Activated naive CD4-positive, alpha-beta T cell treated with anti-CD3 and anti-CD28 coated beads, Interleukin-2, amount 10 ng/mL, durations not matched to agents 7 days and 5 days (primary cell): ENCODE data around the gene CFAP100.

ENCODE experiments used
- CTCF ChIA-PET: fragments of 350-600 bp; sonication (Branson Sonifier 250); formaldehyde crosslinking; loops from one replicate; lab custom pipeline; 2021; ENCODE audit warnings: antibody characterized with exemption; lab: Charles Lee
- DNase-seq: peaks from one replicate; pipeline ENCODE4 v3.0.0-alpha.2; 2020
- H3K27ac Mint-ChIP-seq: one replicate; pipeline ENCODE4 v1.8.0; 2021; ENCODE audit warnings: mild to moderate bottlenecking, moderate library complexity, mixed read lengths
- H3K27me3 Mint-ChIP-seq: one replicate; pipeline ENCODE4 v1.8.0; 2021; ENCODE audit warnings: mild to moderate bottlenecking, mixed read lengths
- H3K36me3 Mint-ChIP-seq: one replicate; pipeline ENCODE4 v1.8.0; 2021; ENCODE audit warnings: mixed read lengths
- H3K4me1 Mint-ChIP-seq: one replicate; pipeline ENCODE4 v1.8.0; 2021; ENCODE audit warnings: mixed read lengths
- H3K4me3 Mint-ChIP-seq: one replicate; pipeline ENCODE4 v1.8.0; 2021; ENCODE audit warnings: mild to moderate bottlenecking, moderate library complexity, mixed read lengths
- H3K9me3 Mint-ChIP-seq: one replicate; pipeline ENCODE4 v1.8.0; 2021; ENCODE audit warnings: mixed read lengths

The CFAP100 gene

GRCh38 chr3:126352476-126353454 is 41.9 kb upstream of the CFAP100 start:
- no peak overlapping the region for H3K27ac Mint-ChIP-seq
- H3K9me3 Mint-ChIP-seq = no peaks in the 10 kb centered on the region
- DNase-seq = no peak
- H3K4me1 Mint-ChIP-seq = peaks cover 12% of the 10 kb centered on the region
- CTCF ChIA-PET = interaction anchor here (0.6 kb wide), 1 partner anchor 208 kb away, joined by 3 read pairs; no protein-coding TSS in a partner anchor
- H3K4me3 Mint-ChIP-seq = no peak overlapping the region
- H3K27me3 Mint-ChIP-seq = peaks cover 41% of the 10 kb centered on the region
- H3K36me3 Mint-ChIP-seq = peaks cover 2% of the 10 kb centered on the region

GRCh38 chr3:126353694-126354321 is 40.9 kb upstream of the CFAP100 start:
- Mint-ChIP-seq H3K4me1 (peaks cover 16% of the 10 kb centered on the region), H3K36me3 (peaks cover 2% of the 10 kb centered on the region), H3K27me3 (peaks cover 52% of the 10 kb centered on the region), H3K4me3 (no peak overlapping the region), H3K9me3 (no peaks in the 10 kb centered on the region), H3K27ac (no peak overlapping the region)
- no peak for DNase-seq
- CTCF ChIA-PET = no interaction called here

GRCh38 chr3:126354776-126355175 is 39.9 kb upstream of the CFAP100 start:
- peaks cover 60% of the 10 kb centered on the region for H3K27me3 Mint-ChIP-seq
- no peak overlapping the region for H3K4me3 Mint-ChIP-seq
- H3K27ac Mint-ChIP-seq = no peak overlapping the region
- peaks cover 16% of the 10 kb centered on the region for H3K4me1 Mint-ChIP-seq
- CTCF ChIA-PET = no interaction called here
- H3K9me3 Mint-ChIP-seq = no peaks in the 10 kb centered on the region
- peaks cover 2% of the 10 kb centered on the region for H3K36me3 Mint-ChIP-seq
- DNase-seq = no peak

- H3K27me3 Mint-ChIP-seq = peaks cover 65% of the 10 kb centered on the region
- no peak for DNase-seq
- CTCF ChIA-PET = no interaction called here
- H3K9me3 Mint-ChIP-seq = no peaks in the 10 kb centered on the region
- H3K36me3 Mint-ChIP-seq = peaks cover 2% of the 10 kb centered on the region
- peaks cover 16% of the 10 kb centered on the region for H3K4me1 Mint-ChIP-seq
- no peak overlapping the region for H3K27ac Mint-ChIP-seq
- H3K4me3 Mint-ChIP-seq = peak overlapping the region; percentile 2
Measured at GRCh38 chr3:126355251-126355650, 39.5 kb upstream of the CFAP100 start.

GRCh38 chr3:126355777-126356372 is 38.8 kb upstream of the CFAP100 start:
- Mint-ChIP-seq H3K4me3 (peak overlapping the region; percentile 71), H3K27ac (peak overlapping the region; percentile 33), H3K27me3 (peaks cover 71% of the 10 kb centered on the region), H3K4me1 (peaks cover 16% of the 10 kb centered on the region), H3K36me3 (peaks cover 2% of the 10 kb centered on the region), H3K9me3 (no peaks in the 10 kb centered on the region)
- DNase-seq = no peak
- CTCF ChIA-PET = no interaction called here

- DNase-seq = peak; percentile 40
- CTCF ChIA-PET = no interaction called here
- H3K4me3 Mint-ChIP-seq = peak overlapping the region; percentile 71
- H3K36me3 Mint-ChIP-seq = peaks cover 2% of the 10 kb centered on the region
- no peaks in the 10 kb centered on the region for H3K9me3 Mint-ChIP-seq
- H3K27me3 Mint-ChIP-seq = peaks cover 77% of the 10 kb centered on the region
- peaks cover 16% of the 10 kb centered on the region for H3K4me1 Mint-ChIP-seq
- H3K27ac Mint-ChIP-seq = peak overlapping the region; percentile 33
Measured at GRCh38 chr3:126356373-126357264, 38.1 kb upstream of the CFAP100 start.

GRCh38 chr3:126357295-126358037 is 37.2 kb upstream of the CFAP100 start, which contains the start of gene KLF15:
Gene KLF15, minus strand, starts transcription at chr3:126357408. Its CDS starts 4,486 bp downstream, at chr3:126352922.
- Mint-ChIP-seq H3K4me3 (peak within 1 kb of the TSS; percentile 76), H3K36me3 (peaks cover 2% of the 10 kb centered on the region), H3K4me1 (peaks cover 16% of the 10 kb centered on the region), H3K9me3 (no peaks in the 10 kb centered on the region), H3K27ac (peak within 1 kb of the TSS; percentile 33), H3K27me3 (peaks cover 77% of the 10 kb centered on the region)
- peak; percentile 84 for DNase-seq
- CTCF ChIA-PET = interaction anchor here (1.1 kb wide), 1 partner anchor 35 kb away, joined by 3 read pairs; no protein-coding TSS in a partner anchor

GRCh38 chr3:126358038-126358815 is 36.5 kb upstream of the CFAP100 start:
- no peak overlapping the region for H3K27ac Mint-ChIP-seq
- H3K27me3 Mint-ChIP-seq = peaks cover 77% of the 10 kb centered on the region
- peak overlapping the region; percentile 76 for H3K4me3 Mint-ChIP-seq
- DNase-seq = no peak
- H3K4me1 Mint-ChIP-seq = peaks cover 16% of the 10 kb centered on the region
- H3K9me3 Mint-ChIP-seq = no peaks in the 10 kb centered on the region
- CTCF ChIA-PET = interaction anchor here (1.1 kb wide), 1 partner anchor 34 kb away, joined by 3 read pairs; no protein-coding TSS in a partner anchor
- peaks cover 2% of the 10 kb centered on the region for H3K36me3 Mint-ChIP-seq

- Mint-ChIP-seq H3K4me3 (no peak overlapping the region), H3K27ac (no peak overlapping the region), H3K9me3 (no peaks in the 10 kb centered on the region), H3K4me1 (peaks cover 16% of the 10 kb centered on the region), H3K36me3 (peaks cover 2% of the 10 kb centered on the region), H3K27me3 (peaks cover 73% of the 10 kb centered on the region)
- no peak for DNase-seq
- CTCF ChIA-PET = no interaction called here
Measured at GRCh38 chr3:126358816-126359181, 35.9 kb upstream of the CFAP100 start.

- Mint-ChIP-seq H3K9me3 (no peaks in the 10 kb centered on the region), H3K4me3 (no peak overlapping the region), H3K27ac (no peak overlapping the region), H3K36me3 (peaks cover 2% of the 10 kb centered on the region), H3K4me1 (peaks cover 16% of the 10 kb centered on the region), H3K27me3 (peaks cover 59% of the 10 kb centered on the region)
- CTCF ChIA-PET = no interaction called here
- DNase-seq = no peak
Measured at GRCh38 chr3:126360046-126360713, 34.5 kb upstream of the CFAP100 start.

- peaks cover 14% of the 10 kb centered on the region for H3K4me1 Mint-ChIP-seq
- peaks cover 2% of the 10 kb centered on the region for H3K36me3 Mint-ChIP-seq
- H3K27me3 Mint-ChIP-seq = peaks cover 54% of the 10 kb centered on the region
- DNase-seq = no peak
- H3K9me3 Mint-ChIP-seq = no peaks in the 10 kb centered on the region
- no peak overlapping the region for H3K4me3 Mint-ChIP-seq
- CTCF ChIA-PET = no interaction called here
- no peak overlapping the region for H3K27ac Mint-ChIP-seq
Measured at GRCh38 chr3:126360714-126361060, 34.0 kb upstream of the CFAP100 start.

- Mint-ChIP-seq H3K27ac (no peak overlapping the region), H3K4me1 (peaks cover 11% of the 10 kb centered on the region), H3K27me3 (peaks cover 49% of the 10 kb centered on the region), H3K9me3 (no peaks in the 10 kb centered on the region), H3K4me3 (no peak overlapping the region), H3K36me3 (peaks cover 2% of the 10 kb centered on the region)
- CTCF ChIA-PET = no interaction called here
- no peak for DNase-seq
Measured at GRCh38 chr3:126361211-126361610, 33.5 kb upstream of the CFAP100 start.
